Esophagus squamous epithelium (tissue), 4 donors: ENCODE results near the gene ADAM19.

Experiments
- CTCF ChIP-seq, 6 experiments: fragments of 450-650 bp in 4 of 6; fragments of 200-600 bp in 2 of 6; sonication (generic) in 2 of 6; IDR thresholded peaks; one replicate each; pipeline ENCODE4 v1.5.1; 2016 to 2019; ENCODE audit warnings: antibody characterized with exemption in 6 of 6, mild to moderate bottlenecking in 4 of 6, moderate library complexity in 4 of 6
- POLR2A ChIP-seq, 4 donors: fragments of 450-650 bp; IDR thresholded peaks; one replicate each; pipeline ENCODE4 v1.6.1; 2017; ENCODE audit warnings: antibody characterized with exemption in 4 of 4, mild to moderate bottlenecking in 4 of 4, moderate library complexity in 3 of 4

GRCh38 chr5:157530226-157530972 is 45.2 kb downstream of the ADAM19 start:
- no peak for TF ChIP-seq CTCF (IDR thresholded peaks at IDR 0.05)
- no peak for TF ChIP-seq POLR2A (IDR thresholded peaks at IDR 0.05)
